C4-2B (cell line): Measurements from ENCODE around the gene FRAS1.

ENCODE experiments used
- ZFX ChIP-seq: fragments of 450-650 bp; IDR thresholded peaks from 2 replicates; pipeline ENCODE4 v1.6.1; 2017
- TF ChIP-seq, protein P1 (sequence below): fragments of 450-650 bp; conservative IDR thresholded peaks from 2 replicates; pipeline ENCODE4 v1.5.1; 2017; ENCODE audit warnings: mild to moderate bottlenecking

DNA sequence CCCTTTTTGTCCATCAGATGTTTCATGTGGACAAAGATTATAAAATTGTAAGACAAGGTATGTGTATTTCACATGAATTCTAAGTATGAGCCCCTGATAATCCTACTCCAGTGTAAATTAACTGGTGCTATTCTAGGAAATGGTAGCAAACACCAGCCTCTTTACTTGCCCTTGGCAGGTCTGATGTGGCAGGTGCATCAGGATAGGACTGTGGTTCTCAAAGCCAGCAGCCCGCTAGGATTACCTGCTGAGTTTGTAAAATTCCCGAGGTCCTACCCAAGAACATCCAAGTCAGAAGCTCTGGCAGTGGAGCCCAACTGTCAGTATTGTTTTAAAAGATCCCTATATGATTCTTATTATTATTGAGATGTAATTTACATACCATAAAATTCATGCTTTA is 320.4 kb downstream of the FRAS1 start:
- TF ChIP-seq, protein P1, sequence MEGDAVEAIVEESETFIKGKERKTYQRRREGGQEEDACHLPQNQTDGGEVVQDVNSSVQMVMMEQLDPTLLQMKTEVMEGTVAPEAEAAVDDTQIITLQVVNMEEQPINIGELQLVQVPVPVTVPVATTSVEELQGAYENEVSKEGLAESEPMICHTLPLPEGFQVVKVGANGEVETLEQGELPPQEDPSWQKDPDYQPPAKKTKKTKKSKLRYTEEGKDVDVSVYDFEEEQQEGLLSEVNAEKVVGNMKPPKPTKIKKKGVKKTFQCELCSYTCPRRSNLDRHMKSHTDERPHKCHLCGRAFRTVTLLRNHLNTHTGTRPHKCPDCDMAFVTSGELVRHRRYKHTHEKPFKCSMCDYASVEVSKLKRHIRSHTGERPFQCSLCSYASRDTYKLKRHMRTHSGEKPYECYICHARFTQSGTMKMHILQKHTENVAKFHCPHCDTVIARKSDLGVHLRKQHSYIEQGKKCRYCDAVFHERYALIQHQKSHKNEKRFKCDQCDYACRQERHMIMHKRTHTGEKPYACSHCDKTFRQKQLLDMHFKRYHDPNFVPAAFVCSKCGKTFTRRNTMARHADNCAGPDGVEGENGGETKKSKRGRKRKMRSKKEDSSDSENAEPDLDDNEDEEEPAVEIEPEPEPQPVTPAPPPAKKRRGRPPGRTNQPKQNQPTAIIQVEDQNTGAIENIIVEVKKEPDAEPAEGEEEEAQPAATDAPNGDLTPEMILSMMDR, result no peak
- no peak for TF ChIP-seq ZFX
